GM23338 (cell line): ENCODE data around the gene IGF2R. TPM values are rescaled to one million over a fixed set of nuclear protein-coding genes. Genes with fewer than 3 reads are reported as not detected.

Source experiments
- ATAC-seq: fragments of 200-7000 bp; cut with Tn5 transposase; 3 replicates; pipeline ENCODE4 v1.9.1; 2020
- DNase-seq: peaks from one replicate; pipeline ENCODE4 v3.0.0-alpha.2; 2015; ENCODE audit warnings: low spot score
- H2AFZ ChIP-seq: fragments of 200-600 bp; sonication (generic); 2 replicates; pipeline ENCODE4 v1.8.0; 2016; ENCODE audit warnings: antibody characterized with exemption, mild to moderate bottlenecking, moderate library complexity
- H3F3A ChIP-seq: fragments of 200-600 bp; sonication (generic); replicated peaks from 2 replicates; pipeline ENCODE4 v1.8.0; 2017; ENCODE audit warnings: antibody characterized with exemption, mixed run types, low read depth
- H3K27ac ChIP-seq: fragments of 200-600 bp; sonication (generic); 2 replicates; pipeline ENCODE4 v1.6.1; 2016; ENCODE audit warnings: low read depth
- H3K27me3 ChIP-seq: fragments of 200-600 bp; sonication (generic); 2 replicates; pipeline ENCODE4 v1.8.0; 2016; ENCODE audit warnings: mild to moderate bottlenecking, mixed run types, moderate library complexity; ENCODE audit not compliant: insufficient read depth
- H3K36me3 ChIP-seq: fragments of 200-600 bp; sonication (generic); 2 replicates; pipeline ENCODE4 v1.8.0; 2016; ENCODE audit warnings: mild to moderate bottlenecking; ENCODE audit not compliant: insufficient read depth
- H3K4me1 ChIP-seq: fragments of 200-600 bp; sonication (generic); 2 replicates; pipeline ENCODE4 v1.8.0; 2016; ENCODE audit warnings: mild to moderate bottlenecking, moderate library complexity; ENCODE audit not compliant: insufficient read depth
- H3K4me2 ChIP-seq: fragments of 200-600 bp; sonication (generic); 2 replicates; pipeline ENCODE4 v1.7.1; 2017; ENCODE audit warnings: mixed run types
- H3K4me3 ChIP-seq: fragments of 200-600 bp; sonication (generic); 2 replicates; pipeline ENCODE4 v1.6.1; 2016; ENCODE audit warnings: mixed run types
- H3K79me2 ChIP-seq: fragments of 200-600 bp; sonication (generic); replicated peaks from 2 replicates; pipeline ENCODE4 v1.8.0; 2017; ENCODE audit warnings: mild to moderate bottlenecking; ENCODE audit not compliant: insufficient read depth
- H3K9me2 ChIP-seq: fragments of 200-600 bp; sonication (generic); 2 replicates; pipeline ENCODE4 v1.8.0; 2017; ENCODE audit not compliant: insufficient read depth
- H4K20me1 ChIP-seq: fragments of 200-600 bp; sonication (generic); replicated peaks from 2 replicates; pipeline ENCODE4 v1.8.0; 2017; ENCODE audit warnings: mild to moderate bottlenecking; ENCODE audit not compliant: insufficient read depth
- H3K27ac Mint-ChIP-seq: 2 replicates; pipeline ENCODE4 v1.8.0; 2020; ENCODE audit warnings: inconsistent platforms, mild to moderate bottlenecking, moderate library complexity, mixed read lengths
- H3K27me3 Mint-ChIP-seq: 3 replicates; pipeline ENCODE4 v1.8.0; 2022; ENCODE audit warnings: low read depth, mild to moderate bottlenecking, moderate library complexity, mixed read lengths, inconsistent platforms; ENCODE audit not compliant: insufficient read depth, poor library complexity
- H3K36me3 Mint-ChIP-seq: 3 replicates; pipeline ENCODE4 v1.8.0; 2021; ENCODE audit warnings: low read depth, mild to moderate bottlenecking, inconsistent platforms, moderate library complexity, mixed read lengths
- H3K4me1 Mint-ChIP-seq: 3 replicates; pipeline ENCODE4 v1.8.0; 2020; ENCODE audit warnings: mild to moderate bottlenecking, inconsistent platforms, mixed read lengths
- H3K4me3 Mint-ChIP-seq: 3 replicates; pipeline ENCODE4 v1.8.0; 2021; ENCODE audit warnings: moderate library complexity, mild to moderate bottlenecking, inconsistent platforms, mixed read lengths
- H3K9me3 Mint-ChIP-seq: 3 replicates; pipeline ENCODE4 v1.8.0; 2020; ENCODE audit warnings: moderate library complexity, mild to moderate bottlenecking, inconsistent platforms, mixed read lengths
- CREB1 ChIP-seq: fragments of 250-450 bp; sonication (Bioruptor Pico); IDR thresholded peaks from 2 replicates; pipeline ENCODE4 v1.5.0; 2020; ENCODE audit warnings: low read depth, mild to moderate bottlenecking, moderate library complexity
- CTCF ChIP-seq, 2 experiments: fragments of 200-600 bp in 1 of 2; sonication (generic) in 1 of 2; conservative IDR thresholded peaks; 2 replicates each; pipeline versions ENCODE4 v1.5.1 to v1.6.1; 2016 to 2017; ENCODE audit warnings: antibody characterized with exemption in 2 of 2, low read depth in 2 of 2, mild to moderate bottlenecking in 2 of 2, moderate library complexity in 1 of 2
- ETS1 ChIP-seq: IDR thresholded peaks from 2 replicates; pipeline ENCODE4 v1.6.1; 2016; ENCODE audit warnings: antibody characterized with exemption
- EZH2 ChIP-seq: fragments of 200-600 bp; sonication (generic); IDR thresholded peaks from one replicate; pipeline ENCODE4 v1.8.0; 2017; ENCODE audit warnings: antibody characterized with exemption, mild to moderate bottlenecking, low read depth; ENCODE audit not compliant: unreplicated experiment
- EZH2phosphoT487 ChIP-seq: fragments of 200-600 bp; sonication (generic); IDR thresholded peaks from one replicate; pipeline ENCODE4 v1.8.1; 2018; ENCODE audit warnings: antibody characterized with exemption; ENCODE audit not compliant: unreplicated experiment
- JUNB ChIP-seq: IDR thresholded peaks from one replicate; pipeline ENCODE4 v1.6.1; 2016; ENCODE audit warnings: antibody characterized with exemption; ENCODE audit not compliant: unreplicated experiment
- NANOG ChIP-seq: IDR thresholded peaks from 2 replicates; pipeline ENCODE4 v1.6.1; 2016; ENCODE audit warnings: antibody characterized with exemption, borderline replicate concordance
- POLR2AphosphoS5 ChIP-seq: IDR thresholded peaks from 2 replicates; pipeline ENCODE4 v1.6.1; 2016; ENCODE audit warnings: antibody characterized with exemption, low read depth
- REST ChIP-seq: IDR thresholded peaks from one replicate; pipeline ENCODE4 v1.6.1; 2018; ENCODE audit warnings: antibody characterized with exemption; ENCODE audit not compliant: unreplicated experiment
- STAT1 ChIP-seq: IDR thresholded peaks from one replicate; pipeline ENCODE4 v1.6.1; 2016; ENCODE audit warnings: antibody characterized with exemption; ENCODE audit not compliant: unreplicated experiment
- ZNF114 ChIP-seq: fragments of 250-450 bp; sonication (Bioruptor Pico); IDR thresholded peaks from 2 replicates; pipeline ENCODE4 v1.5.0; 2020; ENCODE audit warnings: mild to moderate bottlenecking, moderate library complexity
- ZNF331 ChIP-seq: fragments of 250-450 bp; sonication (Bioruptor Pico); IDR thresholded peaks from 2 replicates; pipeline ENCODE4 v1.5.0; 2020; ENCODE audit warnings: low read depth, mild to moderate bottlenecking, moderate library complexity
- ZNF462 ChIP-seq: fragments of 250-450 bp; sonication (Bioruptor Pico); IDR thresholded peaks from 2 replicates; pipeline ENCODE4 v1.5.0; 2020; ENCODE audit warnings: mild to moderate bottlenecking, moderate library complexity
- polyA plus RNA-seq: library from polyadenylated mRNA; unstranded; fragments of >200 nt; fragmentation: Nextera tagmentation; extraction: Ambion mirVana; gene quantifications from 2 replicates; pipeline ENCODE4 v1.2.1, GENCODE V29; 2016
- total RNA-seq: library from RNA; depleted of rRNA; stranded (reverse); fragments of >200 nt; shearing (Covaris generic); gene quantifications from 2 replicates; pipeline ENCODE4 v1.2.3, GENCODE V29; 2014

The IGF2R gene
- total and polyA plus RNA-seq, 2 experiments from 2014 or later: 12.5 to 76.4 TPM

- no peaks in the 10 kb centered on the region for H3K9me2 ChIP-seq
- H3K4me1 ChIP-seq: no peaks in the 10 kb centered on the region; the same call in 1 of the 2 replicates
- H3F3A ChIP-seq: no peaks in the 10 kb centered on the region
- H3K79me2 ChIP-seq: no peaks in the 10 kb centered on the region
- Mint-ChIP-seq H3K4me1 (peaks cover 8% of the 10 kb centered on the region; the same call in 2 of the 3 replicates), H3K36me3 (peaks cover 34% of the 10 kb centered on the region), H3K27ac (no peak overlapping the region), H3K27me3 (peaks cover 8% of the 10 kb centered on the region), H3K4me3 (no peak overlapping the region), H3K9me3 (peaks cover 24% of the 10 kb centered on the region)
- H3K4me3 ChIP-seq: no peak overlapping the region
- no peak overlapping the region for H3K27ac ChIP-seq
- no peaks in the 10 kb centered on the region for H3K27me3 ChIP-seq
- ATAC-seq: no peak
- TF ChIP-seq CTCF (conservative IDR thresholded peaks at IDR 0.05; ENCODE audit: low read depth in 2 of 2) (no peak), REST (no peak), JUNB (no peak), ZNF462 (no peak), ZNF331 (no peak), POLR2AphosphoS5 (no peak), ZNF114 (CRISPR knock-in tag) (no peak), EZH2phosphoT487 (no peak), ETS1 (no peak), EZH2 (no peak), NANOG (no peak), STAT1 (no peak), CREB1 (CRISPR knock-in tag) (no peak)
- H3K36me3 ChIP-seq: no peaks in the 10 kb centered on the region
- no peaks in the 10 kb centered on the region for H4K20me1 ChIP-seq
- no peak for DNase-seq
- H2AFZ ChIP-seq: no peak overlapping the region
- no peak overlapping the region for H3K4me2 ChIP-seq
Observed at GRCh38 chr6:160116411-160116810, 147.5 kb downstream of the IGF2R start.
